Motor neuron (in vitro differentiated cells): ENCODE results near the gene EPHA6. TPM values are rescaled to one million over a fixed set of nuclear protein-coding genes. Genes with fewer than 3 reads are reported as not detected.
"Not testable (repeated sequence)": the region's sequence is repeated elsewhere in the genome, so short reads cannot be mapped to it uniquely, and the experiment has no call there.

Experiments
- ATAC-seq, 8 experiments: fragments of 200-7000 bp; cut with Tn5 transposase; replicated peaks in 6 of 8; 2 replicates each; pipeline ENCODE4 v1.8.0; 2021; ENCODE audit warnings: mild to moderate bottlenecking in 8 of 8, moderate library complexity in 8 of 8
- H3K27ac ChIP-seq, 2 donors: fragments of 250-450 bp; sonication (Bioruptor Pico); 2 replicates each; pipeline ENCODE4 v1.9.0; 2021; ENCODE audit warnings: antibody characterized with exemption in 2 of 2, mild to moderate bottlenecking in 2 of 2, moderate library complexity in 1 of 2
- H3K4me1 ChIP-seq, 2 donors: fragments of 250-450 bp; sonication (Bioruptor Pico); replicated peaks in 1 of 2; 2 replicates each; pipeline ENCODE4 v1.6.1; 2021; ENCODE audit warnings: antibody characterized with exemption in 2 of 2, mild to moderate bottlenecking in 2 of 2, moderate library complexity in 1 of 2
- H3K4me3 ChIP-seq, 5 donors: fragments of 250-450 bp; sonication (Bioruptor Pico); 2 replicates each; pipeline ENCODE4 v1.9.0; 2021; ENCODE audit warnings: antibody characterized with exemption in 5 of 5, mild to moderate bottlenecking in 5 of 5, moderate library complexity in 4 of 5
- WGBS, 10 experiments: fragments of 450-650 bp; shearing (Covaris generic); methylation state at CpG; one replicate each; pipeline ENCODE4 v1.0.0; 2022; 5-methylcytosine and 5-hydroxymethylcytosine counted together
- in situ Hi-C, 9 experiments: fragments of 400-800 bp; cut with MboI; loops; one replicate each; pipeline ENCODE4 v1.15.0; 2021; ENCODE audit warnings: low sequenced_read_pairs in 9 of 9, low pct_unique_long_range_greater_than_20kb in 2 of 9; ENCODE audit not compliant: unreplicated experiment in 9 of 9
- total RNA-seq, 8 experiments: library from RNA; unstranded; fragments of 300-600 nt; gene quantifications; 2 replicates each; pipeline versions ENCODE4 v1.2.3 to v1.2.4, GENCODE V29; 2022

Gene EPHA6
- total RNA-seq, 8 experiments from 2014 or later, result 0.31 to 11.2 (median 5.6) TPM

DNA sequence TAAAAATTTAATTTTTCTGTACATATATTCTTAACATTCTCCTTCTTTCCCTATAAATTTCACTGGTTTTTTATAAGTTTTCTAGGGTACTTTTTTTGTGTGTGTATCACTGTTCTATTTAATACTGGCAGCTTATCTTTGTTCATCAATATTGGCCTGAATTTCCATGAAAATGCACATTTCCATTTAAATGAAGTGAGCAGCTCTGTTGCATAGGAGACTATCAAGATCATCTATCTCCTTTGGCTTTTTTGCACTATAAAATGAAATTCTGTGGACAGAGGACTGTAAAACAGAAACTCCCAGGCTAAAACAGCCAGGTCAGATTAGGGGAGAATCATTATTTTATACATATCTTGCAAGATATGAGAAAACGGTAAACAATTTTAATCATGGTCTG lies 673.2 kb downstream of the EPHA6 start:
- WGBS, 10 experiments, result 0 to 100% (median 57%) methylated on average over 1 of the region's 1 CpG; no CpG with 5 or more reads in 4 of the 10 experiments
- no peak for ATAC-seq
- Histone ChIP-seq H3K4me3 (no peak overlapping the region), H3K4me1 (peaks cover 4 to 8% of the 10 kb centered on the region in 2 donors), H3K27ac (no peak overlapping the region)
- in situ Hi-C loops, result no loop called here

DNA sequence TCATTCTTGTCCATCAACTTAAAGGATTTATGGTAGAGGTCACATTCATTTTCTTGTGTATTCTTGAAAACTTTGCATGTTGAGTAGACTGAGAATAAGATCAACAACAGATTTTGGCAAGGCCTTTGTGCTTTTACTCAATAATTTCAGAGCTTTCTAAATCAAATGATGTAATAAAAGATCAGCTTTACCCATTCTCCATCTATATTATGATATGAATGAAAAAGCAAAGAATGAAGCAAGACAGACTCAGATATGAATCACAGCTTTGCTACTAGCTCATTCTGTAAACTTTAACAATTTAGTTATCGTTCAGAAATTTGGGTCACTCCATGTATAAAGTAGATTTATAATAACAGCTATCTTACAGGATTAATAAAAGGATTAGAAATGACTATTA lies 674.3 kb downstream of the EPHA6 start:
- H3K4me1 ChIP-seq, result peaks cover 4 to 8% of the 10 kb centered on the region in 2 donors
- ATAC-seq, result no peak
- in situ Hi-C loops, result no loop called here
- WGBS, 10 experiments, result 18 to 100% (median 95%) methylated on average over 1 of the region's 1 CpG
- H3K27ac ChIP-seq, result no peak overlapping the region
- H3K4me3 ChIP-seq, result no peak overlapping the region

DNA sequence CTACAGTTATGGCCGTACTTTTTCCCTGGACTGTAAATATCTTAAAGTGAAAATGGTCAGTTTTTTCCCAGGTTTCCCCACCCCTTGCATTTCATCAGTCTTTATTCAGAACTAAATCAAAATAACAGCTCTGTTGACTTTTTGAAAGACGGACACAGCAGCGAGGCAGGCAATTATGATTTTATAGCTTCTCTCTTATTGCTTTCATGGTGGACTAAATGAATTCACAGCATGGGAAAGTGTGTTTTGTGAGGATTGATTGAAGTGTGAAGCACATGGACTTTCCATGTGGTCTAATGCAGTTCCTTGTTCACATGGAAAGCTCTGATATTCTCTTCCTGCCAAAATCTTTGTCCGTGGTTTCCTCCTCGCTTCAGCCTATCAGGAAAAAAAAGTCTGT lies 681.5 kb downstream of the EPHA6 start:
- ATAC-seq, result no peak
- in situ Hi-C loops, result no loop called here
- WGBS, 10 experiments, result 20 to 90% (median 71%) methylated on average over 1 to 5 of the region's 5 CpGs

DNA sequence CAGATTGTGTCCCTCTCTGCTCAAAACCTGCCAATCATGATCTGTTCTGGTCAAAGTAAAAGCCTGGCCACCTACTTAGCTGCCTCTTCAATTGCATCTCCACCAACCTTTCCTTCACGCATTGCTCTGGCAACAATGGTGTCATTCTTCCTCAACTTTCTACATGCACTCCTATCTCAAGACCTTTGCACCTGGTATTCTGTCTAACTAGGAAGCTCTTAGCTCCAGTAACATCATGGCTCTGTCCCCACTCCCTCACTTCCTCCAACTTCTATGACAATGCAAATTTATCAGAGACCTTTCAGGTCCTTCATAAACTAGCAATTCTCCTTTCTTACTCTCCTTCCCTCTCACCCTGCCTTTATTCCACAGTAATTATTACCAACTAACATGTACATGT lies 682.7 kb downstream of the EPHA6 start:
- Histone ChIP-seq H3K4me3 (no peak overlapping the region), H3K27ac (no peak overlapping the region), H3K4me1 (peaks cover 0 to 10% of the 10 kb centered on the region in 2 donors)
- in situ Hi-C loops, result no loop called here
- 0 to 100% (median 67%) methylated on average over 1 of the region's 1 CpG; no CpG with 5 or more reads in 4 of the 10 experiments for WGBS, 10 experiments
- no peak for ATAC-seq

More for the DNA sequence above, 681.5 kb downstream of the EPHA6 start:
- Histone ChIP-seq H3K27ac (no peak overlapping the region), H3K4me1 (peaks cover 0 to 10% of the 10 kb centered on the region in 2 donors), H3K4me3 (no peak overlapping the region)

DNA sequence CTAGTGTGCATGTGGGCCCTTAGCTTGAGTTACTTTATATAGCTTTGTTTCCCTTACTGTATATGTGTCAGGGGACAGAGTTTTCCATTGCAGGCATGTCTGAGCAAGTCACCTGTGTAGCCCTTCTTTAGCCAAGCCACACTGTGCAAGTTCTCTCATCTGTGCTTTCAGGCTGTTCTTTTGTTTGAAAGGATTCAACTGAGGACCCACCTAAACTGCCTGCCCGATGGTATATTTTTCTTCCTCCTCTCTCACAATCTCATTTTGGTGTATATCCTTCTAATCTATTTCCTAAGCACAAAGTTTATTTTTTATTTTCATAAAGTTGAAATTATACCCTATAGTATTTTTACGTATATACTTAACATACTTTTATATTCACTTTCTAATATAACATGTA lies 690.1 kb downstream of the EPHA6 start:
- in situ Hi-C loops, result no loop called here
- 6 to 100% (median 91%) methylated on average over 1 to 2 of the region's 2 CpGs; no CpG with 5 or more reads in 1 of the 10 experiments for WGBS, 10 experiments
- Histone ChIP-seq H3K4me3 (no peak overlapping the region), H3K27ac (no peak overlapping the region), H3K4me1 (no peaks in the 10 kb centered on the region)
- ATAC-seq, result no peak

DNA sequence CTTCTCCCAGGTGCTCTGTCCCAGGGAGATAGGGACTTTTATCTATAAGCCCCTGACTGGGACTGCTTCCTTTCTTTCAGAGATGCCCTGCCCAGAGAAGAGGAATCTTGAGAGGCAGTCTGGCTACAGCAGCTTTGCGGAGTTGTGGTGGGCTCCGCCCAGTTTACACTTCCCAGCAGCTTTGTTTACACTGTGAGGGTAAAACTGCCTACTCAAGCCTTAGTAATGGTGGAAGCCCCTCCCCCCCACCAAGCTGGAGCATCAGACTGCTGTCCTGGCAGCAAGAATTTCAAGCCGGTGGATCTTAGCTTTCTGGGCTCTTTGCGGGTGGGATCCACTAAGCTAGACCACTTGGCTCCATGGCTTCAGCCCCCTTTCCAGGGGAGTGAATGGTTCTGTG lies 696.4 kb downstream of the EPHA6 start:
- no peak overlapping the region for H3K4me3 ChIP-seq
- peaks cover 0 to 5% of the 10 kb centered on the region in 2 donors for H3K4me1 ChIP-seq
- WGBS, 10 experiments, result 56 to 82% (median 63%) methylated on average over 1 to 3 of the region's 4 CpGs; no CpG with 5 or more reads in 6 of the 10 experiments
- peak in 5 of 8 experiments; percentile 16 to 60 (median 36) for ATAC-seq
- H3K27ac ChIP-seq, result no peak overlapping the region
- in situ Hi-C loops, result no loop called here

- in situ Hi-C loops, result no loop called here
- 0 to 100% (median 68%) methylated on average over 1 to 2 of the region's 2 CpGs; no CpG with 5 or more reads in 4 of the 10 experiments for WGBS, 10 experiments
- H3K4me1 ChIP-seq, result peaks cover 0 to 5% of the 10 kb centered on the region in 2 donors
- ATAC-seq, result no peak
- no peak overlapping the region for H3K27ac ChIP-seq
- H3K4me3 ChIP-seq, result no peak overlapping the region
These were observed 700.7 kb downstream of the EPHA6 start for GRCh38 chr3:97515076-97515475.

GRCh38 chr3:97530691-97531090 lies 716.3 kb downstream of the EPHA6 start:
- H3K4me3 ChIP-seq, result no peak overlapping the region
- WGBS, 10 experiments, result 0 to 96% (median 74%) methylated on average over 1 to 2 of the region's 2 CpGs
- in situ Hi-C loops, result no loop called here
- ATAC-seq, result no peak
- H3K27ac ChIP-seq, result no peak overlapping the region
- peaks cover 2 to 6% of the 10 kb centered on the region in 2 donors for H3K4me1 ChIP-seq

DNA sequence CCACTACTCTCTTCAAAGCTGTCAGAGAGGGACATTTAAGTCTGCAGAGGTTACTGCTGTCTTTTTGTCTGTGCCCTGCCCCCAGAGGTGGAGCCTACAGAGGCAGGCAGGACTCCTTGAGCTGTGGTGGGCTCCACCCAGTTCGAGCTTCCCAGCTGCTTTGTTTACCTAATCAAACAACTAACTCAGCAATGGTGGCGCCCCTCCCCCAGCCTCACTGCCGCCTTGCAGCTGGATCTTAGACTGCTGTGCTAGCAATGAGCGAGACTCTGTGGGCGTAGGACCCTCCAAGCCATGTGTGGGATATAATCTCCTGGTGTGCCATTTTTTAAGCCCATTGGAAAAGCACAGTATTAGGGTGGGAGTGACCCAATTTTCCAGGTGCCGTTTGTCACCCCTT lies 733.2 kb downstream of the EPHA6 start:
- in situ Hi-C loops, H3K4me1 ChIP-seq, H3K27ac ChIP-seq, H3K4me3 ChIP-seq, ATAC-seq: not testable (repeated sequence)
- WGBS, 10 experiments, result 18 to 92% (median 65%) methylated on average over 1 to 4 of the region's 6 CpGs; no CpG with 5 or more reads in 6 of the 10 experiments

DNA sequence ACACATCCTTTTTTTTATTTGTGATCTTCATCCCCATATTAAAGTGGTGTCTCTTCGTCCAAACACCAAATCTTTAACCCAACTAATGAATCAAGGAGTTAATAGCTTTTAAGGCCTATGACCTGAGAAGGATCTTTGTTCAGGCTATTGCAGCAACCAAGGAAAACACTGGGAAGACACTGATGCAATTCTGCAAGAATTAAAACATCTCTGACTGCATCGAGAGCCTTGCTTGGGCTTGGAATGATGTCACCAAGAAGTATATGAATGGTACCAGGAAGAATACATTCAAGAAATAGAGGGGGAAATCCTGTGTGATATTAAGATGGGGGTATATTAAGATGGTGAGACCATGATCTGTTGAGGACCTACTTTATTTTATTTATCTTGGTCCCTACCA lies 736.0 kb downstream of the EPHA6 start:
- Histone ChIP-seq H3K27ac (no peak overlapping the region), H3K4me1 (peaks cover 0 to 10% of the 10 kb centered on the region in 2 donors), H3K4me3 (no peak overlapping the region)
- peak in 2 of 8 experiments; percentile 65 to 74 for ATAC-seq
- in situ Hi-C loops, result no loop called here
- 0 to 100% (median 60%) methylated on average over 1 to 2 of the region's 2 CpGs; no CpG with 5 or more reads in 1 of the 10 experiments for WGBS, 10 experiments

- in situ Hi-C loops, result no loop called here
- peaks cover 0 to 10% of the 10 kb centered on the region in 2 donors for H3K4me1 ChIP-seq
- no peak for ATAC-seq
These were observed 737.8 kb downstream of the EPHA6 start for GRCh38 chr3:97552186-97552585.

GRCh38 chr3:97575742-97576141 lies 761.3 kb downstream of the EPHA6 start:
- in situ Hi-C loops, result no loop called here
- Histone ChIP-seq H3K4me1 (peaks cover 0 to 20% of the 10 kb centered on the region in 2 donors), H3K27ac (no peak overlapping the region), H3K4me3 (no peak overlapping the region)
- ATAC-seq, result no peak
- WGBS, 10 experiments, result 4 to 96% (median 80%) methylated on average over 2 to 3 of the region's 3 CpGs

More at GRCh38 chr3:97552186-97552585, 737.8 kb downstream of the EPHA6 start:
- Histone ChIP-seq H3K27ac (no peak overlapping the region), H3K4me3 (no peak overlapping the region)

- 0 to 100% (median 67%) methylated on average over 1 to 2 of the region's 2 CpGs; no CpG with 5 or more reads in 1 of the 10 experiments for WGBS, 10 experiments
- no peak for ATAC-seq
- H3K27ac ChIP-seq, result no peak overlapping the region
- in situ Hi-C loops, result no loop called here
- H3K4me1 ChIP-seq, result peaks cover 0 to 20% of the 10 kb centered on the region in 2 donors
- no peak overlapping the region for H3K4me3 ChIP-seq
These were observed 761.8 kb downstream of the EPHA6 start for GRCh38 chr3:97576221-97576620.

DNA sequence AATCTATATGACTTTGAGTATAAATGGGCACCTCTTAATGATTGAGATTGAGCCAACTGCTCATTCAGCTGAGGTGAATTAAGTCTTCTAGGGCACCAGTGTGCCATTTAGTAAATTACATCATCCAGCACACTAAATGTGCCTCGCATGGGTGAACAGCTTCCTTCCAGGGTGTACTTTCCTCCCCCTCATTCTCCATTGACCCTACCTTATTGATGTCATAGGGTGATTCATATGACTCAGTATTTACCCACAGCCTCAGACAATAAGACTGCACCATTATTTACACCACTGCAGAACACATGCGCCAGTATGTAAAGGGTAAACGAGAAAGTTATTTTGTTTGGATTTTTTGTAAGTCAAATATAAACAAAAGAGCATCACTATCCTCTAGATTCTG lies 765.0 kb downstream of the EPHA6 start:
- H3K4me1 ChIP-seq, result peaks cover 0 to 17% of the 10 kb centered on the region in 2 donors
- WGBS, 10 experiments, result 0 to 87% (median 61%) methylated on average over 2 to 3 of the region's 3 CpGs; no CpG with 5 or more reads in 3 of the 10 experiments
- ATAC-seq, result peak in 5 of 8 experiments; percentile 94 to 100 (median 99)
- in situ Hi-C loops, result no loop called here
- H3K27ac ChIP-seq, result no peak overlapping the region
- H3K4me3 ChIP-seq, result no peak overlapping the region
